Measurements from ENCODE around the gene ZNF394.

DNA sequence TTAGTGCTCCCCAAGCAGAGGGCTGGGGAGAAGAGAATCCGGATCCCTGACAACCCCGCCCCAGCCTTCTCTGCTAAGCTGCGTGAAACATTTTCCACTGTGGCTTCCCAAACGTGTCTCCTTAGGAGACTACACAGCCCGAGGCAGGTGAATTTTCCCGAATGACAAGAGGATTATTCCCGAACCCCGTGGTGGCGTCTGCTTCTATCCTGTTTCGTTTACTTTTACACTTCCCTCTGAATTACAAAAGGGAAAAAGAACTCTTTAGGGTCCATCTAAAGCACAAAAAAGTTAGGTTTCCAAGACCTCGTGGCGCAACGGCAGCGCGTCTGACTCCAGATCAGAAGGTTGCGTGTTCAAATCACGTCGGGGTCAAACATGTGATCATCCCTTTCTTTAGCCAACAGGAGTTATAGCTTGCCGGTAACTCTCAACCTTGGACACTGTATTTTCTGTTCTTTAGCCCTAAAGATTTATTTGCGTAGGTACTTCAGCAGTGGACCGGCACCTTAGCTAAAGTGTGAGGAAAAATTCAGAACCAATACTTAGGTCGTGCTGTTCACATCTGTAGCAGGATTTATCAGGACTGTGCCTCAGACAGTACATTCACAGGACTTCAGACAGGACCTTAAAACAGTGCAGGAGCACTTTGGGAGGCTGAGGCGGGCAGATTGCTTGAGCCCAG is 30.6 kb downstream of the ZNF394 start:
- no peak for TF ChIP-seq ZFP30 (CRISPR knock-in tag; IDR thresholded peaks at IDR 0.05)
- TF ChIP-seq TOX (CRISPR knock-in tag; IDR thresholded peaks at IDR 0.05; ENCODE audit: borderline replicate concordance), result no peak
- no peak for TF ChIP-seq GLIS3 (CRISPR knock-in tag; IDR thresholded peaks at IDR 0.05)
- TF ChIP-seq, protein P1, sequence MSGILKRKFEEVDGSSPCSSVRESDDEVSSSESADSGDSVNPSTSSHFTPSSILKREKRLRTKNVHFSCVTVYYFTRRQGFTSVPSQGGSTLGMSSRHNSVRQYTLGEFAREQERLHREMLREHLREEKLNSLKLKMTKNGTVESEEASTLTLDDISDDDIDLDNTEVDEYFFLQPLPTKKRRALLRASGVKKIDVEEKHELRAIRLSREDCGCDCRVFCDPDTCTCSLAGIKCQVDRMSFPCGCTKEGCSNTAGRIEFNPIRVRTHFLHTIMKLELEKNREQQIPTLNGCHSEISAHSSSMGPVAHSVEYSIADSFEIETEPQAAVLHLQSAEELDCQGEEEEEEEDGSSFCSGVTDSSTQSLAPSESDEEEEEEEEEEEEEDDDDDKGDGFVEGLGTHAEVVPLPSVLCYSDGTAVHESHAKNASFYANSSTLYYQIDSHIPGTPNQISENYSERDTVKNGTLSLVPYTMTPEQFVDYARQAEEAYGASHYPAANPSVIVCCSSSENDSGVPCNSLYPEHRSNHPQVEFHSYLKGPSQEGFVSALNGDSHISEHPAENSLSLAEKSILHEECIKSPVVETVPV (CRISPR knock-in tag; IDR thresholded peaks at IDR 0.05), result no peak

All from SK-N-SH treated with all-trans-retinoic acid at 6 μM for 48 hours (cell line).